Measurements from ENCODE around the gene COLEC11.
A peak's percentile ranks its signal among the peaks of the same experiment; 100 is the strongest.
"Not testable (repeated sequence)": the region's sequence is repeated elsewhere in the genome, so short reads cannot be mapped to it uniquely, and the experiment has no call there.

The COLEC11 gene

DNA sequence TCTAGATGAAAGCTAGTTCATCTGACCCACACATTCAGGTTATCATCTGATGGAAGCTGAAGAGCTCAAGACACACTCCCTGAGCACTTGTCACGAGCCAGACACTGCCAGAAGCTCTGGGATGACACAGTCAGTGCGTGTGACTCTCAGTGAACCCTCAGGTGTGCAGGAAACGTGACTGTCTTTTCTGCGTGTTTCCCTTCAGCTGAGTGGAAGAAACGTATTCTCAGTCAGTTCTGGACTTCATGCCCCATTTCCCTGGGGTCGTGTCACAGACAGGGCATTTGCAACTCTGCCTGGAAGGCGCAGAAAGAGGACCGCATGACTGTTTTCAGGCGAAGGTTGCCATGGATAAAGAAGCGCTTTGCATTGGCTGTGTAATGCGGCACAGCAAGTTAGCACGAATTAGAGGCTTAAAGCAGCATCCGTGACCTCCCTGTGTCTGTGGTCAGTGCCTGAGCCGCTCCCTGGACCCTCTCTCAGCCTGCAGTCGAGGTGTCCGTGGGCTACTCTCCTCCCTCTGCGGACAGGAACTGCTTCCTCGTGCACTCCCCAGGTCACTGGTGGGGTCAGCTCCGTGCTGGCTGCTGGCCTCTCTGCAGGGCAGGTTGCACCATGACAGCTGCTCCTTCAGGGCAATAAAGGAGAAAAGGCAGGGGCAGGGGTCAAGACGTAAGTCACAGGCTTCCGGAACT lies 59.8 kb downstream of the COLEC11 start:
- peaks cover 19% of the 10 kb centered on the region for H3K4me1 Mint-ChIP-seq

DNA sequence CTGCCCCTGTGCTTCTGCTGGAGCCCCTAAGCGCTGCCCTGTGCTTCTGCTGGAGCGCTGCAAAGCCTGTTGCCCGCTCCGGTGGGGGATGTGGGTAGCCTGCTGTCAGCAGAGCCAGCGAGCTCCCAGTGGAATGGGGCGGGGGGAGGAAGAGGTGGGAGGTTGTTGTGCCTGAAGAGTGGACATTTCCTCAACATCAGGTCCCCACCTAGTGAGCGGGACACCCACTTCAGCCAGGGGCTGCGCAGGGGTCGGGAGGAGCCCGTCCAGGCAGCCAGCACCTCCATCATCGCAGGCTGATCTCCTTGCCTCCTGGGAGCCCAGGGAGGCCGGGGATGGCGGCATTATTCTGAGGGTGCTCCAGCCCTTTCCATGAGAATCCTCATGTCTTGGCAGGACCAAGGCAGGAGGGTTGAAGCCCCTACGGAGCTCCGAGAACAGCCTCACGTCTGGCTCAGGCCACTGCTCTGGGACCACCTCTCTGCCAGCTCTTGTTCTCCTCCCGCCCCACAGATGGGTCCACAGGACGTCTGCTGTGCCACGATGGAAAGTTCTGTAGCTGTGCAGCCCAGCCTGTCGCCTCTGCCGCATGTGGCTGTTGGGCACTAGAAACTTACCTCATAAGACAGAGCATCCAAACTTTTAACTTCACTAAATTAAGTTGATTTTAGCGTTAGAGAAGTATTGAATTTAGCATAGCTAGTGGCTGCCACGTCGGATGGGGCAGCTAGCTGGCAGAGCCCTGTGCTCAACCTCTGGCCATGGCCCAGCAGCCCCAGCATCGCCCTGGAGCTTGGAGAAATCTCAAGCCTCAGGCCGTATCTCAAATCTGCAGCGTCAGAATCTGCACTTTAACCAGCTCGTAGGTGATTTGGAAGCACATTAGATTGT lies 61.2 kb downstream of the COLEC11 start:
- peaks cover 25% of the 10 kb centered on the region for H3K4me1 Mint-ChIP-seq
- H3K27ac Mint-ChIP-seq, result no peak overlapping the region
- no peak for DNase-seq (ENCODE audit: low spot score in 2 of 2)
- no peak for ATAC-seq
- H3K4me3 Mint-ChIP-seq, result no peak overlapping the region
- no peaks in the 10 kb centered on the region for H3K9me3 Mint-ChIP-seq
- peaks cover 2% of the 10 kb centered on the region for H3K36me3 Mint-ChIP-seq

More for the DNA sequence above, 59.8 kb downstream of the COLEC11 start:
- no peaks in the 10 kb centered on the region for H3K9me3 Mint-ChIP-seq
- ATAC-seq (no peak), DNase-seq (ENCODE audit: low spot score in 2 of 2) (no peak)
- H3K36me3 Mint-ChIP-seq, result peaks cover 6% of the 10 kb centered on the region
- no peak overlapping the region for H3K27ac Mint-ChIP-seq
- no peak overlapping the region for H3K4me3 Mint-ChIP-seq

DNA sequence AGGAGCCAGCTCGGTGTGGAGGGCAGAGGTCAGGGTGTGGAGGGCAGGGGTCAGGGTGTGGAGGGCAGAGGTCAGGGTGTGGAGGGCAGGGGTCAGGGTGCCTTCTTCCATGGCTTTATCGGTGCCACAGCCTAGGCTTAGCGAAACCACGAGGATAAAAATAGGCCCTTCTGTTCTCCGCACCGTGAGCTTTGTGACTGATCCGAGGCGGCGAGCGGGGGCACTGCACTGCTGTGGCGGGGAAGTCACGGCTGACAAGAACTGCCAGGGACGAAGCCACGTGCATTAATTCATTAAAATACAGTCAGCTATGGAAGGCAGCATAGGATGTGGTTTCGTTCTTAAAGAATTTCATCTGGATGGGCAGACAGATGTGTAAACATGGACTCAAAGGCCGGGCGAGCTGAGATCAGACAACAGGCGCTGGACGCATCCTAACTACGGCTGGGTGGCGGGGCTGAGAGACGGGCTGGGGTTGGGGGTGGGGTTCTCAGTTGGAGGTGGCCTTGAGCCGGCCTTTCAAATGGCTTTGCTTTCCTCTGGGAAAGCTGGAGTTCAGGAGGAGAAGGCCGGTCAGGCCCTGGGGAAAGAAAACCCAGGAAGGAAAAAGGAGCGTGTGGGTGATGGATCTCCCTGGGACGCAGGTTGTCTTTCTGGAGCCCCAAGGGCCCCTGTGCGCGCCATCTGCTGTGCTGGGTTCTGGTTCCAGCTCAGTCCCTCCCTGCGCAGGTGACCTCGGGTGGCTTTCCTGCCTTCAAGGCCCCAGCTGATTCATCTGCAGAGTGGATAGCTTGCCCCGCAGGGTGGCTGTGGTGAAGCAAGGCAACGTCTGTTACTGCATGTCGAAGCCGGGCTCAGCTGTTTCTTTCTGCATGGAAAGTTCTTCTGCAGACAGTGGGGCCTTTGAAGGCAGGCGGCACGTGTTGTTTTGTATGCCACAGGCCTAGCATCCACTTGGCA lies 62.1 kb downstream of the COLEC11 start:
- Mint-ChIP-seq H3K4me1 (peaks cover 16% of the 10 kb centered on the region), H3K4me3 (no peak overlapping the region), H3K36me3 (no peaks in the 10 kb centered on the region), H3K9me3 (no peaks in the 10 kb centered on the region), H3K27ac (no peak overlapping the region)
- no peak for ATAC-seq
- DNase-seq (ENCODE audit: low spot score in 2 of 2), result no peak

DNA sequence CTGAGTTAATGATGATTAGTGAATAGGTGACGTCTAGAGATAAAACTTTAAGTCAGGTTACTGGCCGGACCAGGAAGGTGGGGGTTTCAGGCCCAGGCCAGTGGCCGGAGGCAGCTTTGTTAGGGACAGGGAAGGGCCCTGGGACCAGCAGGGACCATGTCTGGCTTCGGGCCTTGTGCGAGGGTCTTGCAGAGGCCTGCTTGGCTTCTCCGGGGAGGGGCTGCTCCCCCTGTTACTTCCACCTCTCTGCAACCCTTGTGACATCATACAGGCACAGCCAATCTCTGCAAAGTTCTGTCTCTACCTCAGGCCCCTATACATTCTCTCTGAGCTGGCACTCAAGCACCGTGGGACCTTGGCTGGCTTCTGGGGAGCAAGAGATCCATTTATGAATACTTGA lies 63.0 kb downstream of the COLEC11 start, which contains the start of gene ALLC:
Gene ALLC, plus strand, starts transcription at position 320 of the 400 bp plus-strand sequence. CDS start 12,958 bp downstream, outside the sequence.
- H3K27ac Mint-ChIP-seq, result no peak within 1 kb of the TSS
- peaks cover 12% of the 10 kb centered on the region for H3K4me1 Mint-ChIP-seq
- no peaks in the 10 kb centered on the region for H3K36me3 Mint-ChIP-seq
- no peaks in the 10 kb centered on the region for H3K9me3 Mint-ChIP-seq
- DNase-seq (ENCODE audit: low spot score in 2 of 2) (no peak), ATAC-seq (no peak)
- H3K4me3 Mint-ChIP-seq, result no peak within 1 kb of the TSS

DNA sequence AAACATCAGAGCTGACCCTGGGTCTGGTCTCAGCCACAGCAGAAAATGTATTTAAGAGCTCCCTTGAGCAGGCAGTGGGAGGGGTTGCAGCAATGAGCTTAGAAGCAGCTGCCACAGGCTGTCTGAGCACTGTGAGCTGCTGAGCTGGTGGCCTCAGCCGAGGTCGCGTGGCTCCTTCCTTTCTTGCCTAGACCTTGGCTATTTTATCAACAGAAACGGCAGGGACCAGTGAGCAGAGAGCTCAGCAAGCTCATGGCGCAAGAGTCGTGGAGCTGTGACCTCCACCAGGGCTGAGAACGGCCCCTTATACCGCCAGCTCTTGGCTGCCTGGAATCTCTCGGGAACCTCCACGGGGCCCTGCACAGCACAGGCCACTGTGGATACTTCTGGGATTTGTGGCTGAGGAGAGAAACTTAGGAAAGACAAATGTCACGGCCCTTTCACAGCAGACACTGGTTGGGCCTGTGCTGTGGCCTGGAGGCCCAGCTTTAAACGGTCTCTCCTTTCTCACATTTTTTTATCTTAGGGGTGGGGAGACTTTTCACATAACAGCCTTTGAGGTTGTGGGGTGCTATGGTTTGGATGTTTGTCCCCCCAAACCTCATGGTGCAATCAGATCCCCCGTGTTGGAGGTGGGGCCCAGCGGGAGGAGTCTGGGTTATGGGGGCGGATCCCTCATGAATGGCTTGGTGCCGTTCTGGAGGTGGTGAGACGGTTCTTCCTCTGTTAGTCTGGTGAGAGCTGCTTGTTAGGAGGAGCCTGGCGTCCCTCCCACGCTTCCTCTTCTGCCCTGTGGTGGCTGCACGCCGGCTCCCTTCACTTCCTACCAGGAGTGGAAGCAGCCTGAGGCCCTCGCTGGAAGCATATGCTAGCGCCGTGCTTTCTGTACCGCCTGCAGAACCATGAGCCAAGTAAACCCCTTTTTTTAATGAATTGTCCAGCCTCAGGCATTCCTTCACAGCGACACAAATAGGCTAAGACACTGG lies 64.8 kb downstream of the COLEC11 start:
- Mint-ChIP-seq H3K4me3 (no peak overlapping the region), H3K9me3 (no peaks in the 10 kb centered on the region), H3K36me3 (no peaks in the 10 kb centered on the region), H3K27ac (no peak overlapping the region), H3K4me1 (peaks cover 12% of the 10 kb centered on the region)
- peak; percentile 53 for ATAC-seq
- no peak for DNase-seq (ENCODE audit: low spot score in 2 of 2)

DNA sequence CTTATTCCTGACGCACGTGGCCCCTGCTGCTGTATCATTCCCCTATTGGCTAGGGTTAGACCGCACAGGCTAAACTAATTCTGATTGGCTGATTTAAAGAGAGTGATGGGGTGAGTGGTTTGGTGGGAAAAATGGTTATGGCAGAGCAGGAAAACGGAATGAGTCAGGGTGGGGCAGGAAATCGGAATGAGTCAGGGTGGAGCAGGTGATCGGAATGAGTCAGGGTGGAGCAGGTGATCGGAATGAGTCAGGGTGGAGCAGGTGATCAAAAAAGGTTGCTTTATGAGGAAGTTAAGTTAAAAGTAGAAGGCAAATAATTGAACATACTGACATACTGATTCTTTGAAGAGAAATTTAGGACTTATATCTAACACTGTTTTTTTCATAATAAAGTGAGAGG lies 65.7 kb downstream of the COLEC11 start:
- H3K27ac Mint-ChIP-seq; ATAC-seq; DNase-seq (ENCODE audit: low spot score in 2 of 2); H3K36me3 Mint-ChIP-seq; H3K4me3 Mint-ChIP-seq; H3K9me3 Mint-ChIP-seq: not testable (repeated sequence)
- peaks cover 12% of the 10 kb centered on the region for H3K4me1 Mint-ChIP-seq

DNA sequence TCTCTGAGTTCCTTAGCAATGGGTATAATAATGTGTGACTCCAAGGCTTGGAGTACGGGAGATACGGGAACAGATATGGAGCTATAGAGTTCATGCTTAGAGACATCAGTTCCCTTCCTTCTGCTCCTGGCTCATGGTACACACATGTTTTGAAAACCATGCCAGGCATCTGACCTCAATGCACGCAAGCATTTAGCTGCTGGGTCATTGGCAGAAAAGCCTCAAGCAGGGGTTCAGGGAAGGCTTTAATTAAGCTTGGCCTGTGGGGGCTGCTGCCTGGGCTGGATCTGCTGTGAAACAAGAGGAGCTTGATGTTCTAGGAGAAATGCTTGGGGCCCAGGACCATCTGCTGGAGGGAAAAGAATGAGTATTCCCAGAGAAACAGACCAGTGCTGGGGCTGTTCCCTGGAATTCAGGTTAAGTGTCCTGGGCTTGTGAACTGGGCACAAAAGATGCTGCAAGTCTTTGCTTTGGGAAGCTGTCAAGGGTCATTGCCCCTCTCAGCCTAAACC lies 66.3 kb downstream of the COLEC11 start:
- H3K36me3 Mint-ChIP-seq, result no peaks in the 10 kb centered on the region
- peaks cover 2% of the 10 kb centered on the region for H3K9me3 Mint-ChIP-seq
- no peak overlapping the region for H3K4me3 Mint-ChIP-seq
- H3K27ac Mint-ChIP-seq, result no peak overlapping the region
- no peak for ATAC-seq
- H3K4me1 Mint-ChIP-seq, result peaks cover 12% of the 10 kb centered on the region
- DNase-seq (ENCODE audit: low spot score in 2 of 2), result no peak

DNA sequence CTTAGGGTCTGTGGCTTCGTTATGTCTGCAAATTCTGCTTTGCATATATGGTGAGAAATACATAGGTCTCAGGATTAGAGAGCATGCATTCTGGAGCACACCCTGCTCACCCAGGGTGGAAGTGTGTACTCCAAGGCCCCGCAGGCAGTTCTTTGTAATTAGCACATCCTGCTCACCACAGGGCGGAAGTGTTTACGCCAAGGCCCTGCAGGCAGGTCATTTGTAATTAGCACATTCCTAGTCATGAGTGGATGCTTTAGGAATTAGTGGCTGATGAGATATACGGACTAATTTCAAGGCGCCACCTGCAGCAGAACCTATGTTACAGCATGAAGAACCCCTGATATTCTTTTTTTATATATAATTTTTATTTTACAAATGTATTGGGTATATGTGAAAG lies 67.3 kb downstream of the COLEC11 start:
- Mint-ChIP-seq H3K9me3 (peaks cover 2% of the 10 kb centered on the region), H3K4me3 (no peak overlapping the region), H3K27ac (no peak overlapping the region), H3K36me3 (no peaks in the 10 kb centered on the region), H3K4me1 (peaks cover 12% of the 10 kb centered on the region)
- DNase-seq (ENCODE audit: low spot score in 2 of 2) (no peak), ATAC-seq (no peak)

DNA sequence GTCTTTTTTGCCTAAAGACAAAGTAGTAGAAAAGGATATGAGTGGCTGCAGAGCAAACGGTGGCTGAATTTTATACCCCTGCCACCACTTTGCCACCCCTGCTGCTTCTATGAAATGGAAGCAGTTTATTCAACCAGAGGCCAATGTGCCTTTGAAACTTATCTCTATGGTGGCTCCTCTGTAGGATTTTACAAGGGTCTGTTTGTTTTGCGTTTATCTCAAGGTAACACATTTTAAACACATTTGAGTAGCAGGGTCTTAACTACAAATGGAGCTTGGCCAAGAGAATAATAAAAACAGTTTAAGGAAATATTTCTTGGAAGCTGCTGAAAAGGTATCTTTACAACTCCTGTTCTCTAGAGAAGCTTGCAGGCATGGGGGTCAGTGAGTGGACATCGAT lies 69.2 kb downstream of the COLEC11 start:
- no peaks in the 10 kb centered on the region for H3K36me3 Mint-ChIP-seq
- peaks cover 12% of the 10 kb centered on the region for H3K4me1 Mint-ChIP-seq
- no peak overlapping the region for H3K4me3 Mint-ChIP-seq
- peaks cover 2% of the 10 kb centered on the region for H3K9me3 Mint-ChIP-seq
- ATAC-seq, result no peak
- no peak for DNase-seq (ENCODE audit: low spot score in 2 of 2)
- H3K27ac Mint-ChIP-seq, result no peak overlapping the region

DNA sequence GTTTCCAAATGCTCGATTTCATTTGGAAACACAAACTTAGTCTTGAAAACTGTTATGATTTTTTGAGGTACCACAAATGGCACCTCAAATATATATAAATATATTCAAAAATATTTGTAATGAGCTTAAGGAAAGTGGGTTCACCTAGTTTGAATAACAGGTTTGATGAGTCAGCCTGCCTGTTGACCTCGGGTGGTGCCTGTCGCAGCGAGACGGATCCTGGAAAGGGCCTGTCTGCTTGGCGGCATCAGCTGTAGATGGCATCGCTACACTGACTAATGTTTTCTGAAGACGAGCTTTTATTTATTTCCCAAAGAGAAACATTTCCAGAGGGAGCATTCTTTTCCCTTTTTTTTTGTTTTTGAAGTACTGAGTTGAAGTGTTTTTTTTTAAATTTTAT lies 70.0 kb downstream of the COLEC11 start:
- Mint-ChIP-seq H3K9me3 (peaks cover 2% of the 10 kb centered on the region), H3K4me3 (no peak overlapping the region), H3K4me1 (peaks cover 11% of the 10 kb centered on the region), H3K27ac (no peak overlapping the region), H3K36me3 (no peaks in the 10 kb centered on the region)
- ATAC-seq (no peak), DNase-seq (ENCODE audit: low spot score in 2 of 2) (no peak)

DNA sequence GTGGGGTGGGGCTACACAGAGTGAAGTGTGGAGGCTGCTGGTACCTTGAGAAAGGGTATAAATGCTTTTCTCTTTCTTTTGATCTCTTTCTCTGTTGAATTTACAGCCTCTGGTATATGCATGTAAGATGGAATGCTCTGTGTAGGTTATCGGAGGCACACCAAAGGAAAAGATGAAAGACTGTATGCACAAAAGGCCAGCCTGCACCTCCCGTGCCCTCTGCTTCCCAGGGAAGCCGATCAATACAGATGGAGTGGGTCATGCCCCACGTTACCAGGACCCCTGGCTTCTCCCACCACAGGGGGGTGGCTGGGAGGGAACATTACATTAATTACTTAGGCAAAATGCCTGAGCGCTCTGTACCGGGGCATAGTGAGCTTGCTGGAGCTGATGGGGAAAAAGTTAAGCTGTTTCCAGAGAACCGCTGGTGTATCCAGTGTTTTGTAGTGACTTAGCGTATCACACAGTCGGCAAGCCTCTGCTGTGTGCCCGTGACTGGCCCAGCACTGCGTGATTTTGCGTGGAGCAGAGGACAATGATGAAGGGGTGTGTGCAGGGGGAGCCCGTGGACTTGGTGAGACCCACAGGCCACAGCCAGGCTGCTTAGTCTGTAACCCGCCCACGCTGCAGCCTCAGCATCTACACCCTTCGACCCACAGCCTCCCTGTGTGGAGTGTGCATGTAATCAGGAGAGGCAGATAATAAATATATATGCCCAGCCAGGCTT lies 71.1 kb downstream of the COLEC11 start:
- no peaks in the 10 kb centered on the region for H3K4me1 Mint-ChIP-seq
- H3K27ac Mint-ChIP-seq, result no peak overlapping the region
- H3K4me3 Mint-ChIP-seq, result no peak overlapping the region
- DNase-seq (ENCODE audit: low spot score in 2 of 2) (no peak), ATAC-seq (no peak)
- peaks cover 2% of the 10 kb centered on the region for H3K9me3 Mint-ChIP-seq
- no peaks in the 10 kb centered on the region for H3K36me3 Mint-ChIP-seq

DNA sequence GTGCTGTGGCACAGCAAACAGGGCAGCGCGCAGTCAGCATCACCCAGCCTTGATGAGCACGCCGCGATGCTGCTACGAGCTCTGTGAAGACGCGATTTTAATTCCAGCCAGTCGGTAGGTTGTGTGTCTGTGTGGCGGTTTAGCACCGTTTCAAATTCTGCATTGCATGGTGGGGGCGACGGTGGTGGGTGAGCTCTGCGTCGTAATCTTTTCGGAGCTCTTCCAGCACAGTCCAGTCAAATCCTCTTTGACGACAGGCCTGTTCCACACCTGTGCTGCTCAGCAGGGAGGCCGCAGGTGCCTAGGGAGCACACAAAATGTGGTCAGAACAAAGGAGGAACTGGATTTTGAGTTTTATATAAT lies 71.7 kb downstream of the COLEC11 start:
- Mint-ChIP-seq H3K4me1 (no peaks in the 10 kb centered on the region), H3K27ac (no peak overlapping the region), H3K36me3 (no peaks in the 10 kb centered on the region), H3K9me3 (peaks cover 2% of the 10 kb centered on the region), H3K4me3 (no peak overlapping the region)
- ATAC-seq (no peak), DNase-seq (ENCODE audit: low spot score in 2 of 2) (peak in 1 of 2 donors; percentile 15)

DNA sequence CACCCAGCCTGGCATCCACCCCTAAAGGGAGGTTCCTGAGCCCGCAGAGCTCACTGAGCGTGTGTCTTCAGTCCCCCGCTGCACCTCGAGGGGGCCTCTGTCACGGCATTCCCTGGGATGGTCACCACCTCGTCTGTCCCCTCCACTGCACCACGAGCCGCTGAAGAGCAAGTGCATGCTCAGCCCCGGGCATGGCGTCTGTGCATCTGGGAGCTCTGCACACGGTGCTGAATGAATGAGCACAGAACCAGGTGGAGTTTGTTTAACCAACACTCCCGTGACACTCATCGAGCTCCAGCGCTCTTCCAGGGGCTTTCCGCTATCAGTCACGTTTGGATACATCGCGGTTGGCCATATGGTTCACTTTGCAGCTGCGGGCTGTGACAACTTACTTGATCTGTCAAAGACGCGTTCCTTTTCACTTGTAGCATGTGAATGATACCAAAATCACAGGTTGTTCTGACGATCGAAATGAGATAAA lies 72.3 kb downstream of the COLEC11 start:
- Mint-ChIP-seq H3K36me3 (no peaks in the 10 kb centered on the region), H3K27ac (no peak overlapping the region), H3K4me3 (no peak overlapping the region), H3K4me1 (no peaks in the 10 kb centered on the region), H3K9me3 (peaks cover 2% of the 10 kb centered on the region)
- ATAC-seq (no peak), DNase-seq (ENCODE audit: low spot score in 2 of 2) (peak in 1 of 2 donors; percentile 22)
